Glomerular visceral epithelial cell (primary cell): ENCODE measurements around the gene TANGO6.
"Not testable (repeated sequence)": the region's sequence is repeated elsewhere in the genome, so short reads cannot be mapped to it uniquely, and the experiment has no call there.

Source experiments
- DNase-seq: peaks from one replicate; pipeline ENCODE4 v3.0.0-alpha.2; 2016; ENCODE audit errors: extremely low spot score

TANGO6 gene

GRCh38 chr16:69118468-69118867 is 275.1 kb downstream of the TANGO6 start:
- no peak for DNase-seq

- DNase-seq, result no peak
These were observed 275.7 kb downstream of the TANGO6 start for GRCh38 chr16:69118994-69119393.

GRCh38 chr16:69119536-69119935 is 276.2 kb downstream of the TANGO6 start:
- DNase-seq, result no peak

- DNase-seq, result no peak
These were observed 276.8 kb downstream of the TANGO6 start for GRCh38 chr16:69120096-69120664.

- peak; percentile 69 for DNase-seq
These were observed 280.6 kb downstream of the TANGO6 start for GRCh38 chr16:69123910-69124309.

GRCh38 chr16:69124406-69124805 is 281.1 kb downstream of the TANGO6 start:
- DNase-seq, result not testable (repeated sequence)

GRCh38 chr16:69124961-69125360 is 281.6 kb downstream of the TANGO6 start:
- DNase-seq, result not testable (repeated sequence)

GRCh38 chr16:69126221-69126620 is 282.9 kb downstream of the TANGO6 start:
- DNase-seq, result no peak

GRCh38 chr16:69126801-69127200 is 283.5 kb downstream of the TANGO6 start:
- DNase-seq, result not testable (repeated sequence)

GRCh38 chr16:69127966-69128510 is 284.7 kb downstream of the TANGO6 start:
- no peak for DNase-seq

GRCh38 chr16:69130461-69130860 is 287.1 kb downstream of the TANGO6 start:
- DNase-seq, result no peak

GRCh38 chr16:69131167-69131838 is 288.0 kb downstream of the TANGO6 start:
- peak; percentile 27 for DNase-seq

GRCh38 chr16:69131839-69132423 is 288.6 kb downstream of the TANGO6 start:
- peak; percentile 87 for DNase-seq

- peak; percentile 80 for DNase-seq
These were observed 289.3 kb downstream of the TANGO6 start, which contains the start of the genes CHTF8 and UTP4 for GRCh38 chr16:69132424-69133252. CHTF8 (minus strand) TSS chr16:69132588; CDS start chr16:69121458, 11,130 bp downstream. UTP4 (plus strand) TSS chr16:69132649; CDS start chr16:69133460, 811 bp downstream.

- no peak for DNase-seq
These were observed 290.1 kb downstream of the TANGO6 start for GRCh38 chr16:69133373-69133954.
